GM13977 (cell line): ENCODE data around the gene PABPN1L.

Experiments used
- DNase-seq: peaks from one replicate; pipeline ENCODE4 v3.0.0; 2012; ENCODE audit warnings: low spot score
- CTCF ChIP-seq: IDR thresholded peaks from 2 replicates; pipeline ENCODE4 v1.5.1; 2012; ENCODE audit warnings: mild to moderate bottlenecking, control low read depth; ENCODE audit not compliant: insufficient read depth; ENCODE audit errors: extremely low read depth, missing control alignments
- in situ Hi-C: fragments of 300-500 bp; cut with MboI; formaldehyde crosslinking; loops from one replicate; pipeline ENCODE4 v1.12.0; 2022; ENCODE audit warnings: low sequenced_read_pairs, low pct_unique_long_range_greater_than_20kb, mixed read lengths, inconsistent platforms; ENCODE audit not compliant: unreplicated experiment

PABPN1L gene

GRCh38 chr16:88842308-88842756 lies 24.1 kb downstream of the PABPN1L start:
- in situ Hi-C loops, result no loop called here
- no peak for DNase-seq
- no peak for TF ChIP-seq CTCF

GRCh38 chr16:88841521-88842307 lies 24.7 kb downstream of the PABPN1L start:
- no peak for DNase-seq
- TF ChIP-seq CTCF, result no peak
- in situ Hi-C loops, result no loop called here

- TF ChIP-seq CTCF, result no peak
- in situ Hi-C loops, result no loop called here
- DNase-seq, result no peak
Measured at GRCh38 chr16:88840600-88841215, 25.8 kb downstream of the PABPN1L start.

- TF ChIP-seq CTCF, result no peak
- in situ Hi-C loops, result no loop called here
- no peak for DNase-seq
Measured at GRCh38 chr16:88839745-88840599, 26.5 kb downstream of the PABPN1L start.

GRCh38 chr16:88839026-88839529 lies 27.4 kb downstream of the PABPN1L start:
- DNase-seq, result no peak
- TF ChIP-seq CTCF, result peak; percentile 7
- in situ Hi-C loops, result no loop called here

GRCh38 chr16:88838566-88838965 lies 27.9 kb downstream of the PABPN1L start:
- no peak for TF ChIP-seq CTCF
- no peak for DNase-seq
- in situ Hi-C loops, result no loop called here
